ENCODE results near the gene TTLL9. TPM values are rescaled to one million over a fixed set of nuclear protein-coding genes. Genes with fewer than 3 reads are reported as not detected.
"Not testable (repeated sequence)": the region's sequence is repeated elsewhere in the genome, so short reads cannot be mapped to it uniquely, and the experiment has no call there.

Gene TTLL9
- total RNA-seq, 3 donors from 2014 or later: 0.16 to 2.9 (median 0.98) TPM

- Histone ChIP-seq H3K4me1 (no peaks in the 10 kb centered on the region), H3K27ac (no peak overlapping the region), H3K4me3 (no peak overlapping the region), H3K36me3 (no peaks in the 10 kb centered on the region), H3K9me3 (no peaks in the 10 kb centered on the region), H3K27me3 (no peaks in the 10 kb centered on the region)
- TF ChIP-seq POLR2AphosphoS5 (IDR thresholded peaks at IDR 0.05): no peak
- no peak for TF ChIP-seq POLR2A (IDR thresholded peaks at IDR 0.05)
- TF ChIP-seq CTCF (IDR thresholded peaks at IDR 0.05): no peak
- intact Hi-C loops (cut with DNase I; ENCODE audit: low total_unique reads): loop anchor here (10.0 kb wide), 1 partner anchor 131 kb away; the partner anchor contains the start of gene PDRG1
- no peak for DNase-seq (ENCODE audit: low spot score in 2 of 2)
Observed at GRCh38 chr20:31824125-31824485, 46.3 kb upstream of the TTLL9 start.

- no peaks in the 10 kb centered on the region for H3K9me3 ChIP-seq
- no peak overlapping the region for H3K27ac ChIP-seq
- intact Hi-C loops (cut with DNase I; ENCODE audit: low total_unique reads): loop anchor here (10.0 kb wide), 1 partner anchor 130 kb away; the partner anchor contains the start of gene PDRG1
- TF ChIP-seq POLR2A (IDR thresholded peaks at IDR 0.05): no peak
- TF ChIP-seq CTCF (IDR thresholded peaks at IDR 0.05): no peak
- TF ChIP-seq POLR2AphosphoS5 (IDR thresholded peaks at IDR 0.05): no peak
- H3K4me3 ChIP-seq: no peak overlapping the region
- no peaks in the 10 kb centered on the region for H3K4me1 ChIP-seq
- DNase-seq (ENCODE audit: low spot score in 2 of 2): no peak
- H3K27me3 ChIP-seq: no peaks in the 10 kb centered on the region
- H3K36me3 ChIP-seq: no peaks in the 10 kb centered on the region
Observed at GRCh38 chr20:31824554-31825313, 45.7 kb upstream of the TTLL9 start.

- Histone ChIP-seq H3K4me1 (no peaks in the 10 kb centered on the region), H3K4me3 (no peak overlapping the region), H3K9me3 (no peaks in the 10 kb centered on the region), H3K27me3 (no peaks in the 10 kb centered on the region), H3K36me3 (no peaks in the 10 kb centered on the region), H3K27ac (no peak overlapping the region)
- TF ChIP-seq POLR2A (IDR thresholded peaks at IDR 0.05): no peak
- TF ChIP-seq CTCF (IDR thresholded peaks at IDR 0.05): no peak
- TF ChIP-seq POLR2AphosphoS5 (IDR thresholded peaks at IDR 0.05): no peak
- no peak for DNase-seq (ENCODE audit: low spot score in 2 of 2)
- intact Hi-C loops (cut with DNase I; ENCODE audit: low total_unique reads): loop anchor here (10.0 kb wide), 1 partner anchor 129 kb away; the partner anchor contains the start of gene PDRG1
Observed at GRCh38 chr20:31826074-31826473, 44.4 kb upstream of the TTLL9 start.

- intact Hi-C loops (cut with DNase I; ENCODE audit: low total_unique reads): loop anchor here (10.0 kb wide), 1 partner anchor 128 kb away; the partner anchor contains the start of gene PDRG1
- no peak overlapping the region for H3K27ac ChIP-seq
- no peak for DNase-seq (ENCODE audit: low spot score in 2 of 2)
Observed at GRCh38 chr20:31827059-31827458, 43.4 kb upstream of the TTLL9 start.

GRCh38 chr20:31828016-31828415 is 42.4 kb upstream of the TTLL9 start:
- not testable (repeated sequence) for H3K27me3 ChIP-seq; H3K27ac ChIP-seq; H3K4me3 ChIP-seq; H3K36me3 ChIP-seq; DNase-seq (ENCODE audit: low spot score in 2 of 2); H3K9me3 ChIP-seq; H3K4me1 ChIP-seq
- intact Hi-C loops (cut with DNase I; ENCODE audit: low total_unique reads): loop anchor here (10.0 kb wide), 1 partner anchor 127 kb away; the partner anchor contains the start of gene PDRG1

More at GRCh38 chr20:31827059-31827458, 43.4 kb upstream of the TTLL9 start:
- TF ChIP-seq POLR2A (IDR thresholded peaks at IDR 0.05) (no peak), POLR2AphosphoS5 (IDR thresholded peaks at IDR 0.05) (no peak), CTCF (IDR thresholded peaks at IDR 0.05) (no peak)
- H3K9me3 ChIP-seq: no peaks in the 10 kb centered on the region
- H3K27me3 ChIP-seq: no peaks in the 10 kb centered on the region
- H3K4me3 ChIP-seq: no peak overlapping the region
- H3K4me1 ChIP-seq: no peaks in the 10 kb centered on the region
- H3K36me3 ChIP-seq: no peaks in the 10 kb centered on the region

All from breast epithelium (tissue), 4 donors.